Ramos (cell line): ENCODE measurements around the gene ZDHHC13.
"Not testable (repeated sequence)": the region's sequence is repeated elsewhere in the genome, so short reads cannot be mapped to it uniquely, and the experiment has no call there.

Experiments used
- in situ Hi-C: fragments of 300-500 bp; cut with MboI; formaldehyde crosslinking; loops from one replicate; pipeline ENCODE4 v1.14.3; 2022; ENCODE audit warnings: low sequenced_read_pairs; ENCODE audit not compliant: unreplicated experiment

The ZDHHC13 gene

GRCh38 chr11:19093976-19094375, 23.0 kb upstream of the ZDHHC13 start:
- in situ Hi-C loops, result no loop called here

DNA sequence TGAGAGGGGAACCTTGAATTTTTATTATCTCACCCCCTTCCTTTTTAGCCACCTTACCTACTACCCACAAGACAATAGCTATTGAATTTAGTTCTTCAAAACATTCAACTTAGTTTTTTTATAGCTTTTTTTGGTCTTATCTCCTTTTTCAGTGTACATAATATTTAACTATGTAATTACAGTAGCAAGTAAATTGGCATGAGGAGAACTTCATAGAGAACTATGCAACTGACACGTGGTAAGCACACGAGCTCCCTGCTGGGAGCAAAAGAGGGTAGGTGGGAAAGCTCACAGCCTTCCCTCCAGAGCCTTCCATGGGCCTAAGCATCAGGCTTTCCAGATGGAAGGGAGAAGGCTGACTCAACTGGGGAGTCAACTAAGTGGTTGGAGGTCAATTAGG, 22.1 kb upstream of the ZDHHC13 start:
- in situ Hi-C loops, result no loop called here

DNA sequence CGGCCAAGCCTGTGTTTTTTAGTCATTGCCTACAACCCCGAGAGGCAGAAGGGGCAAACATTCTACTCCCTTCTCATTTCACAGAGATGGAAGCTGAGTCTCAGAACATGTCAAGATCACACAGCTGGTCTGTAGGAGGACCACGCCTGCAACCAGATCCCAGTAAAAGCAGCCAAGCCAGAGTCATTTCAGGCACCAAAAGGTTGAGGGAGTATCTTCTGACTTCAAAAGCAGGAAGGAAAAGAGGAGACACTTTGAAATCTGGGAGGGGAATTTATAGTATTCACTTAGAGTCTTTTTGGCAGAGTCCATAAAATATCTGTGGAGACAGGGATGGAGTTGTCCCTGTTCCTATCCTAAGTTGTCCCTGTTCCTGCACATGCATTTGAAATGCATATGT, 17.9 kb upstream of the ZDHHC13 start:
- in situ Hi-C loops, result no loop called here

GRCh38 chr11:19100885-19101284, 16.1 kb upstream of the ZDHHC13 start:
- in situ Hi-C loops, result no loop called here

DNA sequence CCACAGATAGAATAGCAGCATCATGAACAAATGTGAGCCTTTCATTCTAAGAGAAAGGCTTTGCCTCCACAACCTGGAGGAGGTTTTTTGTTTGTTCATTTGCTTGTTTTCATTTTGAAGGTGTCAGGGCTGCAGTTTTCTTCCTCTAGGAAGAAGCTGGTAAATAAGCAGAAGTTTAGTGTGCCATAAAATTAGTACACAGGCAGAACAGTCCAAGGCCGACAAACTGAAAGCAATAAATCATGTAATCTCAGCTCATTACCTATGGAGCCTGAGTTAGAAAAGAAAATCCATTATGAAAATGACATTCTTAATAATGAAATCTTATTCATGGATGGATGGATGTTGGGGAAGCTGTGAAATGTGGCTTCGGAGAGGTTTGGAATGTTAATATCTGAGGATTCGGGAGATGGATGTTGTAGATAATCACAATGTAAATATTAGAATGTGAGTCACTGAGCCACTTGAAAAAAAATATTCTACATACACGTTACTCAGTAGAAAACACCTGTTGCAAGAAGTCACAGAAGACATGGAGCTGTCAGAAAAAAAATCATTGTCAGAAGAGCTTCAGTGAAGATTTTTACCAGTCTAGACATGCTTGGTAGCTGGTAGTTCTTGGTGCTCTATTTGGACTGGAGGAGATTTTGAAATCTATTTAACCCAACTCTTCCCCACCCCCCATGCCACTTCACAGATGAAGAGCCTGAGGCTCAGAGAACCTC, 15.0 kb upstream of the ZDHHC13 start:
- in situ Hi-C loops, result no loop called here

GRCh38 chr11:19102521-19102900, 14.5 kb upstream of the ZDHHC13 start:
- in situ Hi-C loops, result no loop called here

DNA sequence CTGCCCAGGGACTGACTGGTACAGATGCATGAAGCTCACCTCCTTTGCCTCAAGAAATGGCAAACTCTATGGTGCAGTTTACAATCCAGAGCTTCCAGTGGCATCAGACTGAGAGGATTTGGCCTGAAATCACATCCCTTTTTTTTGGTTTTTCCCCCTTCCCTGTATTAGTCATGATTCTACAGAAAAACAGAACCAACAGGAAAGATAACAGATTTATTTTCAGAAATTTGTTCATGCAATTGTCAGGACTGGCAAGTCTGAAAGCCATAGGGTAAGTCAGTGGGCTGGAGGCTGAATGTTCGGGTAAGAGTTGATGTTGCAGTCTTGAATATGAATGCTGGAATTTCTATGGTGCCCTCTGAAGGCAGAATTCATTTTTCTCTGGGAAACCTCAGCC, 12.0 kb upstream of the ZDHHC13 start:
- in situ Hi-C loops, result no loop called here

GRCh38 chr11:19107125-19107524, 9.8 kb upstream of the ZDHHC13 start:
- in situ Hi-C loops, result no loop called here

GRCh38 chr11:19110295-19110694, 6.7 kb upstream of the ZDHHC13 start:
- in situ Hi-C loops, result no loop called here

GRCh38 chr11:19111809-19112208, 5.2 kb upstream of the ZDHHC13 start:
- in situ Hi-C loops, result no loop called here

DNA sequence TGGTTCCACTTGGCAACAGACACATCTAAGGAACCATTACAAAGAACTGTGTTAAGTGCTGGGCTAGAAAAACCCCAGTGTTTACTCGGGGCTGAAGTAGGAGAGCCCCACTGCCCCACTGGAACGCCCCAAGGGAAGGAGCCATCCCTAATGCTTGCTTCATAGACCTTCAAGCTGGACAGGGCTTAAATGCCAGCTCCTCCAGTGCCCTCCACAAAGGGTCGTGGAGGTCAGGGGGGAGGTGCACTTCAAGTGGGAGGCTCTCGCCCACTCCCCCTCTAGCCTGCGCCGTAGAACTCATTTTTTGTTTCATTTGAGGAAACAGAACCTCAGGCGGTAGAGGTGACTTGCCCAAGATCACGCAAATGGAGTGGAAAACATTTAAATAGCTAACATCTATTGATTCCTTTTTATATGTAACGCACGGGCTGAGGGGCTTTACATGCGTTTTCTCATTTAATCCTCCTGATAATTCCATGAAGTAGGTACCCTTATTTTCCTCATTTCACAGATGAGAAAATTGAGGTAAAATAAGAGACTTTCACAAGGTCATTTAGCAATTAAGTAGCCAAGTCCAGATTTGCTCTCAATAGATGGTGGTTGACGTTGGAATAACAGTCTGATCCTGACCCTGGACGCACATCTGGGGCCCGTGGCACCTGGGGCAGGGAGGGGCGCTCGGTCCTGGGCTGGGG, 545 bp upstream of the ZDHHC13 start:
- in situ Hi-C loops, result no loop called here

DNA sequence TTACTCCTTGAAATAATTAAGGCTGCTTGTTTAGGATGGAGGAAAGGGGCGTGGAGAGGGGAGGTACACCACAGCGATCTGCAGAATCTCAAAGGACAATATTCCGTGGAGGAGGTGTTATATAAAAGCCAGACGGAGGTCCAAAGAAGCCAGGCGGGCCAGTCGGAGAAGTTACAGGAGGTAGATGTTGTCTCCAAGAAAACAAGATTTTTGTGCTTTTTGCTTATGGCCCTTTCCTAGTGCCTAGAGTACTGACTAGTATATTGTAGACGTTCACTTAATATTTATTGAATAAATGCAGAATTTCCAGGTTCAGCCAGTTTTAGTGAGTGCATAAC, 761 bp downstream of the ZDHHC13 start:
- in situ Hi-C loops, result no loop called here

DNA sequence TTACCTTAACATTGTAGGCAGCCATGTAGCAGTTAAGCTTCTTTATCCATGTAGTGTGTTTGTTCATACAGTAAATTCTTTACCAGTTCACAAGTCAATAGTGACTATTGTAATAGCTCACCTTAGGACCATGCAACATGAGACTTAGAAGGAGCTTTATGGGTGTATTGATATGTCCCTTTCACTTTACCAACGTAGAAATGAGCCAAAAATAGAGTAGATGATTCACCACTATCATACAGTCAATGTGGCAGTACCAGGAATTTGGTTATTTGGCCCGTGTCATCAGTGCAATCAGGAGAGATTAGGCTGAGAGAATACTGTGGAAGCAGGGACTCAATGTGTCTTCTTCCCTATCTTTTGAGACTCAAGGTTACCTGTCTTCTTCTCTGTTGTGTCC, 4.7 kb downstream of the ZDHHC13 start:
- in situ Hi-C loops, result no loop called here

GRCh38 chr11:19122960-19123615, 6.1 kb downstream of the ZDHHC13 start:
- in situ Hi-C loops, result no loop called here

- in situ Hi-C loops, result not testable (repeated sequence)
Observed at GRCh38 chr11:19126562-19127325, 9.8 kb downstream of the ZDHHC13 start.

GRCh38 chr11:19134004-19134403, 17.0 kb downstream of the ZDHHC13 start:
- in situ Hi-C loops, result no loop called here

- in situ Hi-C loops, result not testable (repeated sequence)
Observed at GRCh38 chr11:19136884-19137283, 19.9 kb downstream of the ZDHHC13 start.

- in situ Hi-C loops, result no loop called here
Observed at GRCh38 chr11:19145319-19145718, 28.4 kb downstream of the ZDHHC13 start.

DNA sequence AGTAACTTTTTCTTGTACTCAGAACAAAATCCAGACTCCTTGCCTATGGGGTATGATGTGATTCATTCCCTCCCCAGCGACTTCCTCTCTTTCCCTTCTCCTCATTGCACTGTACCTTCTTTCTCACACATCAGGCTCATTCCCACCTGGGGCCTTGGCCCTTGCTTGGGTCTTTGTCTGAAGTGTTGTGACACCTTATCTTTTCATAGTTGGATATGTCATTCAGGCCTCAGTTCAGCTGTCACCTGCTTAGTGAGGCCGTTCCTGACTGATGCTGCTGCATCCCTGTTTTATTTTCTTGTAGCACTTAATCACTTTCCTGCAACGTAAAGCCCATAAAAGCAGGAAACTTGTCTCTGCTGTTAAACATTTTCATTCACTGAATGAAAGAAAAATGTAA, 39.9 kb downstream of the ZDHHC13 start:
- in situ Hi-C loops, result no loop called here

- in situ Hi-C loops, result no loop called here
Observed at GRCh38 chr11:19160847-19161246, 43.9 kb downstream of the ZDHHC13 start.

- in situ Hi-C loops, result no loop called here
Observed at GRCh38 chr11:19161651-19162050, 44.7 kb downstream of the ZDHHC13 start.
